Measurements from ENCODE around the gene MAGI1.

DNA sequence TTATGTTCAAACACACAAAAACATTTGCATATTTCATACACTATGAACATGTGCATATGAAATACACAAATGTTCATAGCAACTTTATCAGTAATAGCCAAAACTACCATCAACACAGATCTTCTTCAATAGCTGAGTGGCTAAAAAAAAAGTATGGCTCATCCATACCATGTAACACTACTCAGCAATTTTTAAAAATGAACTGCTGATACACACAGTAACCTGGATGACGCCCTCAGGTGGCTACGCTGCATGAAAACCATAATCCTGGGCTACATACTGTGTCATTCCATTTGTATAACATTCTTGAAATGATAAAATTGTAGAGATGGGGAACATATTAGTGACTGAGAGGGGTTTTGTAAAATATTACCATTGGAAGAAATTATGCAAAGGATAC lies 243.6 kb downstream of the MAGI1 start:
- TF ChIP-seq, protein P1, sequence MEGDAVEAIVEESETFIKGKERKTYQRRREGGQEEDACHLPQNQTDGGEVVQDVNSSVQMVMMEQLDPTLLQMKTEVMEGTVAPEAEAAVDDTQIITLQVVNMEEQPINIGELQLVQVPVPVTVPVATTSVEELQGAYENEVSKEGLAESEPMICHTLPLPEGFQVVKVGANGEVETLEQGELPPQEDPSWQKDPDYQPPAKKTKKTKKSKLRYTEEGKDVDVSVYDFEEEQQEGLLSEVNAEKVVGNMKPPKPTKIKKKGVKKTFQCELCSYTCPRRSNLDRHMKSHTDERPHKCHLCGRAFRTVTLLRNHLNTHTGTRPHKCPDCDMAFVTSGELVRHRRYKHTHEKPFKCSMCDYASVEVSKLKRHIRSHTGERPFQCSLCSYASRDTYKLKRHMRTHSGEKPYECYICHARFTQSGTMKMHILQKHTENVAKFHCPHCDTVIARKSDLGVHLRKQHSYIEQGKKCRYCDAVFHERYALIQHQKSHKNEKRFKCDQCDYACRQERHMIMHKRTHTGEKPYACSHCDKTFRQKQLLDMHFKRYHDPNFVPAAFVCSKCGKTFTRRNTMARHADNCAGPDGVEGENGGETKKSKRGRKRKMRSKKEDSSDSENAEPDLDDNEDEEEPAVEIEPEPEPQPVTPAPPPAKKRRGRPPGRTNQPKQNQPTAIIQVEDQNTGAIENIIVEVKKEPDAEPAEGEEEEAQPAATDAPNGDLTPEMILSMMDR (IDR thresholded peaks at IDR 0.05), result no peak
- TF ChIP-seq TCF12 (IDR thresholded peaks at IDR 0.05) (no peak), EP300 (IDR thresholded peaks at IDR 0.05; ENCODE audit: borderline replicate concordance in 1 of 2, low read depth in 1 of 2, low read length in 1 of 2) (no peak), FOSL2 (IDR thresholded peaks at IDR 0.05; ENCODE audit: borderline replicate concordance, low read depth) (no peak), YY1 (IDR thresholded peaks at IDR 0.05; ENCODE audit: low read depth) (no peak), POLR2AphosphoS5 (IDR thresholded peaks at IDR 0.05; ENCODE audit: low read depth, low read length) (no peak), MAX (IDR thresholded peaks at IDR 0.05; ENCODE audit: low read depth) (no peak), TAF1 (IDR thresholded peaks at IDR 0.05; ENCODE audit: borderline replicate concordance, low read depth, low read length) (no peak)

Measured in SK-N-SH (cell line).